Omental fat pad (tissue), 4 donors: Measurements from ENCODE around the gene C11orf97. TPM values are rescaled to one million over a fixed set of nuclear protein-coding genes. Genes with fewer than 3 reads are reported as not detected.
"Not testable (repeated sequence)": the region's sequence is repeated elsewhere in the genome, so short reads cannot be mapped to it uniquely, and the experiment has no call there.

Experiments used
- ATAC-seq: fragments of 150-250 bp; one replicate; pipeline ENCODE4 v1.9.1; 2016; ENCODE audit warnings: mild to moderate bottlenecking, moderate library complexity; ENCODE audit not compliant: low FRiP score
- DNase-seq: peaks from one replicate; pipeline ENCODE4 v3.0.0-alpha.2; 2019; ENCODE audit warnings: low spot score
- CTCF ChIP-seq, 3 donors: fragments of 450-650 bp; IDR thresholded peaks; one replicate each; pipeline ENCODE4 v1.5.1; 2016 to 2017; ENCODE audit warnings: antibody characterized with exemption in 3 of 3, mild to moderate bottlenecking in 3 of 3, moderate library complexity in 2 of 3
- small RNA-seq: library from RNA; depleted of rRNA; stranded (forward); fragments of <200 nt; gene quantifications from one replicate; pipeline ENCODE3, GENCODE V24; 2016
- total RNA-seq, 4 donors: library from RNA; depleted of rRNA; stranded (reverse); fragments of >200 nt; gene quantifications; one replicate each; pipeline ENCODE4 v1.1.0, GENCODE V29; 2016

C11orf97 gene
- total RNA-seq, 4 donors from 2014 or later: not detected

DNA sequence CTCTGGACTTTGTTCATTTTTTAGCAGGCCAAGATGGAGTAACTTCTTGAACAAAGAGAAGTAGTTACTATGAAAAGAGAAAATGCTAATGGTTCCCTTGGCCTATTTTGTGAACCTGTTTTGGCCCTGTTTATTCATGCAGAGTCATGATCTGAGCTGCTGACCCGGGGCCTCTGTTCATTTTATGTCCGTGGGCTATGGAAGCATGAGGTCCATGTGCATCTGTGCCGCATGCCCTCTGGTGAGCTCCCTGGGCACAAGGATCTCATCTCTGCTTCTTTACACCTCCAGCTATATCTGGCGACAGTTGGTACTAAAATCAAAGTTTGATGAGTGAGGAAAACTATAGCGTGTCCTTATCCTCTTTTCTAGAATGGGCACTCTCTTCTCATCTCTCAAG lies 55.9 kb downstream of the C11orf97 start:
- TF ChIP-seq CTCF (IDR thresholded peaks at IDR 0.05): no peak
- DNase-seq (no peak), ATAC-seq (no peak)

- no peak for TF ChIP-seq CTCF (IDR thresholded peaks at IDR 0.05)
- DNase-seq (no peak), ATAC-seq (no peak)
Measured at GRCh38 chr11:94568717-94569116, 56.5 kb downstream of the C11orf97 start.

DNA sequence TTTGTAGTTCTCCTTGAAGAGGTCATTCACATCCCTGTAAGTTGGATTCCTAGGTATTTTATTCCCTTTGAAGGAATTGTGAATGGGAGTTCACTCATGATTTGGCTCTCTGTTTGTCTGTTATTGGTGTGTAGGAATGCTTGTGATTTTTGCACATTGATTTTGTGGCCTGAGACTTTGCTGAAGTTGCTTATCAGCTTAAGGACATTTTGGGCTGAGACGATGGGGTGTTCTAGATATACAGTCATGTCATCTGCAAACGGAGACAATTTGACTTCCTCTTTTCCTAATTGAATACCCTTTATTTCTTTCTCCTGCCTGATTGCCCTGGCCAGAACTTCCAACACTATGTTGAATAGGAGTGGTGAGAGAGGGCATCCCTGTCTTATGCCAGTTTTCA lies 60.7 kb downstream of the C11orf97 start:
- not testable (repeated sequence) for DNase-seq, ATAC-seq

DNA sequence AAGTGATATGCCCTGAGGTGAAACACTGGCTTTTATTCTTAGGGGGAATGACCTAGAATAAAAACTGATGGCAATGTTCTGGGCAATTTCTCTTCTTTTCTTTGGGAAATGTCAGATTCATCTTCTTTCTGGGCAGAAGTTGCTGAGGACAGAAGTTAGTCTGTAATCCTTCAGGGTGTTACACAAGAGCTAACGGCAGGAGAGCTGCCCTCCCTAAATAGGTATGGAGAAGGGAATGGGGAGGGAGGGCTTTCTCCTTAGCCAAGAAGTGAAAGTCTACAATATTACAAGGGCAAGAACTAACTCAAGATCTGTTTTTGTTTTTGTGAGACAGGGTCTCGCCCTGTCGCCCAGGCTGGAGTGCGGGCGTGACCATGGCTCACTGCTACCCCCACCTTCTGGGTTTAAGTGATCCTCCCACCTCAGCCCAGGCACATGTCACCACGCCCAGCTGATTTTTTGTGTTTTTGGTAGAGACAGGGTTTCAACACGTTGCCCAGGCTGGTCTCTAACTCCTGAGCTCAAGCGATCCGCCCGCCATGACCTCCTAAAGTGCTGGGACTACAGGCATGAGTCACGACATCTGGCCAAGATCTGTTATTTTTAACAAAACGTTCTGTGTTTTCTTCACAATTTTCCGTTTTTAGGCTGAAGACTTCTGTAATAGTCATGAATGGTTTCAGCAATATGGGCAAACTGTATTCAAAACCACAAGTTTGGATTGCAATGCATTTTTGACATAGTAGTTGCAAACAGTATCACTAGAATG lies 62.1 kb downstream of the C11orf97 start:
- TF ChIP-seq CTCF (IDR thresholded peaks at IDR 0.05): no peak
- peak; percentile 87 for ATAC-seq
- no peak for DNase-seq

DNA sequence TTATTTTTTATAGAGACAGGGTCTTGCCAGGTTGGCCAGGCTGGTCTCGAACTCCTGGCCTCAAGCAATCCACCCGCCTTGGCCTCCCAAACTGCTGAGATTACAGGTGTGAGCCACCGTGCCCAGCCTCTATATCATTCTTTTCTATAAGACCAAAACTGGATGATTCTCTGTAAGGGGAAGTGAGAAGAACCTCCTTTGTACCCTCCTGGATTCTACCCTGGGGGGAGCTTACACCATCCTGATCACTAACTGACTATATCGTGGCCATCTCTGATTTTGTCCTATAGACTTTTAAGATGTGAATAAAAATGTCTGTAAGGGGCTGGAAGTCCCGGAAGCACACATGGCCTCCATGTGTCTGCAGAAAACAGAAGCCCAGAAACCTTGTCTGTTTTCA lies 64.0 kb downstream of the C11orf97 start:
- ATAC-seq: no peak
- TF ChIP-seq CTCF (IDR thresholded peaks at IDR 0.05): no peak
- no peak for DNase-seq

GRCh38 chr11:94577841-94578240 lies 65.6 kb downstream of the C11orf97 start:
- DNase-seq (no peak), ATAC-seq (no peak)
- TF ChIP-seq CTCF (IDR thresholded peaks at IDR 0.05): no peak

Small RNA genes lying within 50 kb of the gene (small RNA-seq; reads per million reads assigned to genes)
- not detected for gene MIR548L

Other genes starting within 250 kb of the C11orf97 start
- not detected for gene IZUMO1R, start 207.9 kb upstream of the C11orf97 start, total RNA-seq
- gene GPR83, start 111.0 kb upstream of the C11orf97 start, total RNA-seq: under 1 TPM in 1 of 4 donors, not detected in 3; 0.09 TPM
- gene MRE11, start 18.6 kb upstream of the C11orf97 start, total RNA-seq: 10 to 100 TPM; 10.4 to 21.0 (median 14.4) TPM
- 10 to 100 TPM in 2 of 4 donors, 1 to 10 TPM in 2; 7.2 to 25.2 (median 9.3) TPM for gene ANKRD49, start 18.5 kb upstream of the C11orf97 start, total RNA-seq
- gene FUT4, start 31.5 kb downstream of the C11orf97 start, total RNA-seq: 1 to 10 TPM; 4.2 to 7.4 (median 6.9) TPM
- gene PIWIL4, start 54.9 kb downstream of the C11orf97 start, total RNA-seq: 1 to 10 TPM; 2.3 to 6.0 (median 2.7) TPM